Measurements from ENCODE around the gene TPM4.

TPM4 gene

GRCh38 chr19:16051254-16052025 lies 24.9 kb upstream of the TPM4 start:
- TF ChIP-seq GATA1 (IDR thresholded peaks at IDR 0.05; ENCODE audit: low read depth, low read length) (no peak), POLR2A (IDR thresholded peaks at IDR 0.05; ENCODE audit: low read length) (no peak)

GRCh38 chr19:16052353-16052752 lies 23.9 kb upstream of the TPM4 start:
- TF ChIP-seq GATA1 (IDR thresholded peaks at IDR 0.05; ENCODE audit: low read depth, low read length) = no peak
- no peak for DNase-seq

More at GRCh38 chr19:16051254-16052025, 24.9 kb upstream of the TPM4 start:
- DNase-seq = peak; percentile 41 to 45

- no peak for TF ChIP-seq POLR2A (IDR thresholded peaks at IDR 0.05; ENCODE audit: low read length)
- TF ChIP-seq GATA1 (IDR thresholded peaks at IDR 0.05; ENCODE audit: low read depth, low read length) = no peak
- no peak for DNase-seq
Observed at GRCh38 chr19:16057062-16057461, 19.2 kb upstream of the TPM4 start.

- no peak for TF ChIP-seq GATA1 (IDR thresholded peaks at IDR 0.05; ENCODE audit: low read depth, low read length)
- no peak for TF ChIP-seq POLR2A (IDR thresholded peaks at IDR 0.05; ENCODE audit: low read length)
- DNase-seq = no peak
Observed at GRCh38 chr19:16060294-16060693, 16.0 kb upstream of the TPM4 start.

- no peak for DNase-seq
- TF ChIP-seq GATA1 (IDR thresholded peaks at IDR 0.05; ENCODE audit: low read depth, low read length) (no peak), POLR2A (IDR thresholded peaks at IDR 0.05; ENCODE audit: low read length) (no peak)
Observed at GRCh38 chr19:16061943-16062342, 14.4 kb upstream of the TPM4 start.

GRCh38 chr19:16062789-16063188 lies 13.5 kb upstream of the TPM4 start:
- DNase-seq = peak; percentile 39 to 75
- TF ChIP-seq POLR2A (IDR thresholded peaks at IDR 0.05; ENCODE audit: low read length) (no peak), GATA1 (IDR thresholded peaks at IDR 0.05; ENCODE audit: low read depth, low read length) (no peak)

GRCh38 chr19:16064209-16064889 lies 11.9 kb upstream of the TPM4 start:
- no peak for TF ChIP-seq POLR2A (IDR thresholded peaks at IDR 0.05; ENCODE audit: low read length)
- no peak for TF ChIP-seq GATA1 (IDR thresholded peaks at IDR 0.05; ENCODE audit: low read depth, low read length)
- DNase-seq = no peak

- peak; percentile 37 to 58 for DNase-seq
- TF ChIP-seq GATA1 (IDR thresholded peaks at IDR 0.05; ENCODE audit: low read depth, low read length) (no peak), POLR2A (IDR thresholded peaks at IDR 0.05; ENCODE audit: low read length) (no peak)
Observed at GRCh38 chr19:16066611-16067104, 9.6 kb upstream of the TPM4 start.

- DNase-seq = no peak
- TF ChIP-seq GATA1 (IDR thresholded peaks at IDR 0.05; ENCODE audit: low read depth, low read length) = no peak
- TF ChIP-seq POLR2A (IDR thresholded peaks at IDR 0.05; ENCODE audit: low read length) = no peak
Observed at GRCh38 chr19:16067205-16067938, 8.9 kb upstream of the TPM4 start.

- no peak for TF ChIP-seq POLR2A (IDR thresholded peaks at IDR 0.05; ENCODE audit: low read length)
- TF ChIP-seq GATA1 (IDR thresholded peaks at IDR 0.05; ENCODE audit: low read depth, low read length) = no peak
- DNase-seq = no peak
Observed at GRCh38 chr19:16068696-16069259, 7.5 kb upstream of the TPM4 start.

GRCh38 chr19:16069813-16070365 lies 6.4 kb upstream of the TPM4 start:
- TF ChIP-seq GATA1 (IDR thresholded peaks at IDR 0.05; ENCODE audit: low read depth, low read length) = no peak
- TF ChIP-seq POLR2A (IDR thresholded peaks at IDR 0.05; ENCODE audit: low read length) = no peak
- DNase-seq = no peak

GRCh38 chr19:16070366-16070990 lies 5.8 kb upstream of the TPM4 start:
- DNase-seq = peak; percentile 24 to 57
- TF ChIP-seq GATA1 (IDR thresholded peaks at IDR 0.05; ENCODE audit: low read depth, low read length) (no peak), POLR2A (IDR thresholded peaks at IDR 0.05; ENCODE audit: low read length) (no peak)

GRCh38 chr19:16071072-16071691 lies 5.1 kb upstream of the TPM4 start:
- DNase-seq = no peak
- no peak for TF ChIP-seq POLR2A (IDR thresholded peaks at IDR 0.05; ENCODE audit: low read length)
- TF ChIP-seq GATA1 (IDR thresholded peaks at IDR 0.05; ENCODE audit: low read depth, low read length) = no peak
